ENCODE results near the gene PROX1.

- TF ChIP-seq CTCF (optimal IDR thresholded peaks at IDR 0.05 in 1 of 3, IDR thresholded peaks at IDR 0.05 in 1 of 3, conservative IDR thresholded peaks at IDR 0.05 in 1 of 3; ENCODE audit: extremely low read depth in 1 of 3, insufficient read depth in 2 of 3, low read length in 3 of 3) (no peak), EZH2 (IDR thresholded peaks at IDR 0.05; ENCODE audit: low read length) (no peak)
Observed at GRCh38 chr1:213999732-214000131, 12.0 kb downstream of the PROX1 start.

All from keratinocyte (primary cell).